ENCODE data around the gene NAB1. TPM values are rescaled to one million over a fixed set of nuclear protein-coding genes. Genes with fewer than 3 reads are reported as not detected.
A peak's percentile ranks its signal among the peaks of the same experiment; 100 is the strongest.

NAB1 gene
- total and polyA plus RNA-seq, 2 experiments from 2014 or later = 10.4 to 40.2 TPM

- H3F3A ChIP-seq (replicated peaks; ENCODE audit: low read depth) = no peaks in the 10 kb centered on the region
- TF ChIP-seq NANOG (IDR thresholded peaks at IDR 0.05; ENCODE audit: borderline replicate concordance) = no peak
- TF ChIP-seq REST (IDR thresholded peaks at IDR 0.05; ENCODE audit: unreplicated experiment) = no peak
- TF ChIP-seq ZNF114 (CRISPR knock-in tag; IDR thresholded peaks at IDR 0.05) = no peak
- TF ChIP-seq POLR2AphosphoS5 (IDR thresholded peaks at IDR 0.05; ENCODE audit: low read depth) = no peak
- TF ChIP-seq ZNF331 (CRISPR knock-in tag; IDR thresholded peaks at IDR 0.05; ENCODE audit: low read depth) = no peak
- no peak for TF ChIP-seq STAT1 (IDR thresholded peaks at IDR 0.05; ENCODE audit: unreplicated experiment)
- TF ChIP-seq CTCF (conservative IDR thresholded peaks at IDR 0.05; ENCODE audit: low read depth in 2 of 2) = no peak
- TF ChIP-seq CREB1 (CRISPR knock-in tag; IDR thresholded peaks at IDR 0.05; ENCODE audit: low read depth) = no peak
- TF ChIP-seq JUNB (IDR thresholded peaks at IDR 0.05; ENCODE audit: unreplicated experiment) = no peak
- no peak for TF ChIP-seq EZH2phosphoT487 (IDR thresholded peaks at IDR 0.05; ENCODE audit: unreplicated experiment)
- no peak for ATAC-seq
Observed at GRCh38 chr2:190679391-190679790, 30.5 kb downstream of the NAB1 start.

More at GRCh38 chr2:190679391-190679790, 30.5 kb downstream of the NAB1 start:
- Mint-ChIP-seq H3K4me1 (peaks cover 56% of the 10 kb centered on the region), H3K27me3 (ENCODE audit: insufficient read depth, low read depth, poor library complexity) (no peaks in the 10 kb centered on the region), H3K27ac (peak overlapping the region; percentile 63; the same call in 1 of the 2 replicates), H3K4me3 (no peak overlapping the region), H3K36me3 (ENCODE audit: low read depth) (no peaks in the 10 kb centered on the region), H3K9me3 (no peaks in the 10 kb centered on the region)
- H2AFZ ChIP-seq = no peak overlapping the region
- H3K4me3 ChIP-seq = no peak overlapping the region
- no peaks in the 10 kb centered on the region for H4K20me1 ChIP-seq (replicated peaks; ENCODE audit: insufficient read depth)
- no peaks in the 10 kb centered on the region for H3K27me3 ChIP-seq (ENCODE audit: insufficient read depth)
- H3K4me1 ChIP-seq (ENCODE audit: insufficient read depth) = peaks cover 54% of the 10 kb centered on the region
- no peak for DNase-seq (ENCODE audit: low spot score)
- H3K27ac ChIP-seq (ENCODE audit: low read depth) = no peak overlapping the region
- no peaks in the 10 kb centered on the region for H3K9me2 ChIP-seq (ENCODE audit: insufficient read depth)
- no peak overlapping the region for H3K4me2 ChIP-seq
- H3K79me2 ChIP-seq (replicated peaks; ENCODE audit: insufficient read depth) = no peaks in the 10 kb centered on the region
- H3K36me3 ChIP-seq (ENCODE audit: insufficient read depth) = no peaks in the 10 kb centered on the region

All from GM23338 (cell line).